Keratinocyte (primary cell): ENCODE results near the gene KLK7.
A peak's percentile ranks its signal among the peaks of the same experiment; 100 is the strongest.

Source experiments
- EZH2 ChIP-seq: IDR thresholded peaks from one replicate; pipeline ENCODE4 v1.6.1; 2012; ENCODE audit warnings: inconsistent platforms, mild to moderate bottlenecking, low read length, moderate library complexity
- TF ChIP-seq, protein P1 (sequence below), 3 experiments: IDR thresholded peaks in 1 of 3; conservative IDR thresholded peaks in 1 of 3; optimal IDR thresholded peaks in 1 of 3; 2 replicates in 2 of 3; 3 replicates in 1 of 3; pipeline versions ENCODE3 to v1.5.1; 2011; ENCODE audit warnings: low read length in 3 of 3, mild to moderate bottlenecking in 3 of 3, moderate library complexity in 2 of 3, control low read depth in 1 of 3, inconsistent platforms in 1 of 3; ENCODE audit not compliant: insufficient read depth in 2 of 3; ENCODE audit errors: extremely low read depth in 1 of 3

DNA sequence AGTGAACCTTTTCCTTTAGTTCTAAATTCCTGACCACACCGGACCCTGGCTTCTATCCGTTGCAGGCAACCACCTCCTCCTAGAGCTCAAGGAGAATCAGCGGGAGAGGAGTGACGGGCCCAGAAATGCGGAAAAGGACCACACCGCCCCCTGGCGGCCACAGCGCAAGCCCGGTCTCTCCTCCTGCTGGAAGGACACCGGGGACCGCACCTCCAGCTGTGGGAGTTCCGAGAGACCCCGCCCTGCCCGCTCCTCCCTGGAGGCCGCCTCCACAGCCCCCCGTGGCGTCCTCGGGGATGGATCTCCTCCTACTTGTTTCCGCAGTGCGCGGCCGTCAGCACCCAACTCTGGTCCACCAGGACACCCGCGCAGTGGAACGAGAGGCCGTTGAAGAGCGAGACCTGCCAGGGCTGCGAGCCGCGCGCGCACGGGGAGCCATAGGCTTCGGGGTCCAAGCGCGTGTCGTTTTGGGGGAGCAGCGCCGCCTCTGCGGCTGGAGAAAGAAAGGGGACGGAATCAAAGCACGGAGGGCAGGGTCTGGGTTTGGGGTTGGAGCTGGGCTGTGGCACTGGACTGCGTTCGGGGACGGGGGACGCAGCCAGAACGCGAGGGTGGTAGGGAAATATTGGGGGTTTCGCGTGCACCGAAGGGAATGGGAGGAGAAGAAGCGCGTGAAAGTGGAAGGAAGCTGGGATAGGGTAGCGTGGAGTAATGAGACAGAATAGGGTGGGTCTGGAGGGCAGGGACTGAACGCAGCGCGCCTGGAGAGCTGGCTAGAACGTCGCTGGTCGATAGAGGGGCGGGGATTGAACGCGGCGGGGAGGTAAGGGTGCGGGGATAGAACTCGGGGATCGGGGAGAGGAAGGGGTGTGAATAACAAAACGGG, 33.3 kb upstream of the KLK7 start:
- TF ChIP-seq, protein P1, sequence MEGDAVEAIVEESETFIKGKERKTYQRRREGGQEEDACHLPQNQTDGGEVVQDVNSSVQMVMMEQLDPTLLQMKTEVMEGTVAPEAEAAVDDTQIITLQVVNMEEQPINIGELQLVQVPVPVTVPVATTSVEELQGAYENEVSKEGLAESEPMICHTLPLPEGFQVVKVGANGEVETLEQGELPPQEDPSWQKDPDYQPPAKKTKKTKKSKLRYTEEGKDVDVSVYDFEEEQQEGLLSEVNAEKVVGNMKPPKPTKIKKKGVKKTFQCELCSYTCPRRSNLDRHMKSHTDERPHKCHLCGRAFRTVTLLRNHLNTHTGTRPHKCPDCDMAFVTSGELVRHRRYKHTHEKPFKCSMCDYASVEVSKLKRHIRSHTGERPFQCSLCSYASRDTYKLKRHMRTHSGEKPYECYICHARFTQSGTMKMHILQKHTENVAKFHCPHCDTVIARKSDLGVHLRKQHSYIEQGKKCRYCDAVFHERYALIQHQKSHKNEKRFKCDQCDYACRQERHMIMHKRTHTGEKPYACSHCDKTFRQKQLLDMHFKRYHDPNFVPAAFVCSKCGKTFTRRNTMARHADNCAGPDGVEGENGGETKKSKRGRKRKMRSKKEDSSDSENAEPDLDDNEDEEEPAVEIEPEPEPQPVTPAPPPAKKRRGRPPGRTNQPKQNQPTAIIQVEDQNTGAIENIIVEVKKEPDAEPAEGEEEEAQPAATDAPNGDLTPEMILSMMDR (optimal IDR thresholded peaks at IDR 0.05 in 1 of 3, IDR thresholded peaks at IDR 0.05 in 1 of 3, conservative IDR thresholded peaks at IDR 0.05 in 1 of 3; ENCODE audit: extremely low read depth in 1 of 3, insufficient read depth in 2 of 3, low read length in 3 of 3), result peak; percentile 86 to 100 (median 99)
- no peak for TF ChIP-seq EZH2
